Sigmoid colon (tissue), 3 donors: ENCODE measurements around the gene CDC34.

ENCODE experiments used
- CTCF ChIP-seq, 4 experiments: fragments of 450-650 bp in 3 of 4; fragments of 200-600 bp in 1 of 4; IDR thresholded peaks; one replicate each; pipeline ENCODE4 v1.5.1; 2016 to 2019; ENCODE audit warnings: antibody characterized with exemption in 4 of 4, mild to moderate bottlenecking in 3 of 4, moderate library complexity in 2 of 4
- POLR2A ChIP-seq, 2 donors: fragments of 450-650 bp; IDR thresholded peaks; one replicate each; pipeline ENCODE4 v1.6.1; 2016; ENCODE audit warnings: antibody characterized with exemption in 2 of 2, mild to moderate bottlenecking in 2 of 2, moderate library complexity in 2 of 2

DNA sequence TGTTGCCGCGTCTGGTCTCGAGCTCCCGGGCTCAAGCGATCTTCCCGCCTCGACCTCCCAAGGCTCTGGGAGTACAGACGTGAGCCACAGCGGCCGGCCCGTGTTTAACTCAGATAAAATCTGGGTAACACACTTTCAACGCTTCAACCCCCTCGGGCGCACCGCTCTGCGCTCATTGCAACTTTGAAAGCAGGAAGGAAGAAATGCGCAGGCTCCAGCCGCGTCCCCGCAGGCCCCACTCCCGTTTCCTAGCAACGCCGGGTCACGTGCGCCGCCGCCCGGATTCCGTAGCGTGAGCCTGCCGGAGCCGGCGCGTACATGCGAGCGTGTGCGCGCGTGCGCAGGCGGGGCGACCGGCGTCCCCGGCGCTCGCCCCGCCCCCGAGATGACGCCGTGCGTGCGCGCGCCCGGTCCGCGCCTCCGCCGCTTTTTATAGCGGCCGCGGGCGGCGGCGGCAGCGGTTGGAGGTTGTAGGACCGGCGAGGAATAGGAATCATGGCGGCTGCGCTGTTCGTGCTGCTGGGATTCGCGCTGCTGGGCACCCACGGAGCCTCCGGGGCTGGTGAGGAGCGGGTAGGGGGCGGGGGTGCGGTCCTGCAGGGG, 40.7 kb downstream of the CDC34 start, which contains the start of gene BSG:
- TF ChIP-seq CTCF (IDR thresholded peaks at IDR 0.05) (no peak), POLR2A (IDR thresholded peaks at IDR 0.05) (peak; percentile 74 to 83)
